GM12891 (cell line): ENCODE data around the gene GMDS.

ENCODE experiments used
- DNase-seq: peaks from one replicate; pipeline ENCODE4 v3.0.0; 2011; ENCODE audit warnings: low spot score; ENCODE audit not compliant: insufficient read length
- FAIRE-seq: peaks from 2 replicates; lab custom pipeline; 2011; peaks lifted over from hg19 to GRCh38; lab: Jason Lieb, UNC
- PAX5 ChIP-seq: IDR thresholded peaks from 2 replicates; pipeline ENCODE4 v1.6.1; 2011; ENCODE audit warnings: low read length, moderate library complexity, mild to moderate bottlenecking; ENCODE audit not compliant: insufficient read depth, severe bottlenecking
- POLR2A ChIP-seq: IDR thresholded peaks from 2 replicates; pipeline ENCODE4 v1.6.1; 2011; ENCODE audit warnings: low read depth, low read length, control low read depth
- POLR2AphosphoS5 ChIP-seq: IDR thresholded peaks from 2 replicates; pipeline ENCODE4 v1.6.1; 2011; ENCODE audit warnings: low read depth, low read length, control low read depth
- POU2F2 ChIP-seq: IDR thresholded peaks from 2 replicates; pipeline ENCODE4 v1.6.1; 2011; ENCODE audit warnings: low read depth, mild to moderate bottlenecking, control low read depth, low read length, moderate library complexity
- SPI1 ChIP-seq: IDR thresholded peaks from 2 replicates; pipeline ENCODE4 v1.6.1; 2011; ENCODE audit warnings: low read depth, low read length, control low read depth
- TAF1 ChIP-seq: IDR thresholded peaks from 2 replicates; pipeline ENCODE4 v1.6.1; 2011; ENCODE audit warnings: low read depth, low read length, control low read depth

The GMDS gene

DNA sequence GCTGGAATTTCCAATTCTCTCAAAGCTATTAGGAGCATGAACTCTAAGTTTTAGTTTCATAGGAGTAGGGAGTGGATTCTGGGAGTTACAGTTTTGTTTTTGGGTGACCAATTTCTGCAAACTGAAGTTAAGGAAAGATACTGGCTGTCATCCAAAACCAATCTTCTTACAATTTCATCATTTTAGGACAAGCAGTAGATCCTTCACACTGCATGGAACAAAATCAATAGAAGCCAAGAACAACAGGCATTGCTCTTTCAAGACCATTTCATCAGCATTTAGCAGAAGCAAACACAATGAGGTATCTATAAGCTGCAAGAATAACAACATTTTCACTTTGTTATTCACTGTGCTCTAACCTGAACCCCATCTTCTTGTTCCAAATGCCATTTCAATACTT is 173.0 kb downstream of the GMDS start:
- no peak for DNase-seq
- no peak for TF ChIP-seq PAX5
- TF ChIP-seq SPI1, result no peak
- no peak for TF ChIP-seq POLR2AphosphoS5
- no peak for TF ChIP-seq TAF1
- TF ChIP-seq POLR2A, result no peak
- TF ChIP-seq POU2F2, result no peak
- FAIRE-seq, result peak; percentile 20

DNA sequence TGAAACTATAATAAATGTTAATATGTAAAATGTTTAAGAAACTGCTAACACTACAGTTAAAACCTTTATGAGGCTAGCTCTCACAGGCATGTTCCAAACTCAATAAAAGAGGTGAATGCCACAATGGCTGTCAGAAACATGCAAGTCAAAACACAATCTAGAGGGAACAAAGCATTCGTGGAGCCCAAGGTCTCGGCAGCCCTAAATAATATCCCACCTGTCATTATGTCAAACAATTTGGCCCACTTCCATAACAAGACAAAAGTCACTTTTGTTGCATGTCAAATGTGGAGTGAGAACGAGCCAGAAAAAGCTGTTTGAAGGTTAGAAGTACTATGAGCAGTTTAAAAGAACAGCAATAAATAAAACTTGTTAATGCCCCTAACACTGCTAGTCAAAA is 181.9 kb downstream of the GMDS start:
- FAIRE-seq, result no peak
- TF ChIP-seq POLR2A (no peak), TAF1 (no peak), POLR2AphosphoS5 (no peak), SPI1 (no peak), POU2F2 (no peak), PAX5 (no peak)
- DNase-seq, result no peak

DNA sequence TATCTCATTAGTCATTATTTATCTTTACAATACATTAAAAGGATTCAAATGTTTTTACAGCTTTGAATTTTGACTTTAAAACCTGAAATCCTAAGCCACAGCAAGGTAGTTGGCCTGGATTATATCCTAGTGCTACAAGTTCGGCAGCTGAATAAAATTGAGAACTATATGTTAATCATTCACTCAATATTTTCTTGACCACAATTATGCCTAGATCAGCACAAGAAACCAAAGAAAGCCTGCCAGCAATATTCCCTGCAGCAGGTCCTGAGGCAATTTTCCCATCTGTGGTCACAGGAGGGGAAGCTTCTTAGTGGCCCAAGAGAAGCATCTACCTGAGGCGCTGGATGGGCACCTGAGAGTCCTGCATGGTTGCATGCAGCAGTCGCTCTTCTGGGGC is 183.5 kb downstream of the GMDS start:
- DNase-seq, result no peak

DNA sequence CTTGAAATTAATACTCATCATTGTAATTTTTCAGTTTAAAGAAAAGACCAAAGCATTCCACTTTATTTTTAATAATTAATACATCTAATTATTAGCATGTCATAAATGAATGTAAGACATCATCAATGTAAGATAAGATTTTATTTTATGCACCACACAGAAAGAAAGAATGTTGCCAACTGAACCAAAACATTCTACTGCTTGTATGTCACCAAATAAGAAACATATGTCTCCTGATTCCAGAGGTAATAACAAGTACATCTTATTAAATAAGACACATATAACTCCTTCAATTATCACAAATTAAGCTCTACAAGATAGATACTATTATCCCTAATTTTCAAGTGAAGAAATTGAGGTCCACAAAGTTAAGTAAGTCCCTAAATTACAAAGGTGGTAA is 189.5 kb downstream of the GMDS start:
- TF ChIP-seq SPI1, result no peak
- no peak for TF ChIP-seq POU2F2
- no peak for TF ChIP-seq PAX5
- TF ChIP-seq POLR2AphosphoS5, result no peak
- DNase-seq, result no peak
- no peak for FAIRE-seq

More for the DNA sequence above, 183.5 kb downstream of the GMDS start:
- TF ChIP-seq TAF1 (no peak), POLR2A (no peak), POLR2AphosphoS5 (no peak), PAX5 (no peak)
- FAIRE-seq, result no peak

DNA sequence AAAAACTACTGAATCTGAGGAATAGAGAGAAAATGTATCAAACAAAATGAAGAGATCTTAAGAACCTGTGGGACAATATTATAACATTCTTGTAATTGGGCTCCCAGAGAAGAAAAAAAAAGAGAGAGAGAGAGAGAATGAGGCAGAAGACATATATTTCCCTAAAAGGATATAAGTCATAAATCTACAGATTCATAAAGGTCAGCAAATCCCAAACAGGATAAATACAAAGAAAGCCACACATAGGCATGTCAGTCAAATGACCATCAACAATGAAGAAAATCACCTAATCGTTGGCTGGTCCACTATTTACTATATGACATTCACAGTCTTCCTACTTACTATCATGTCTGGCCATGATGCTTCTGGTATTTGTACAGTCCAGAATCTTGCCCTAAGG is 190.3 kb downstream of the GMDS start:
- DNase-seq (no peak), FAIRE-seq (no peak)
- TF ChIP-seq SPI1, result no peak

DNA sequence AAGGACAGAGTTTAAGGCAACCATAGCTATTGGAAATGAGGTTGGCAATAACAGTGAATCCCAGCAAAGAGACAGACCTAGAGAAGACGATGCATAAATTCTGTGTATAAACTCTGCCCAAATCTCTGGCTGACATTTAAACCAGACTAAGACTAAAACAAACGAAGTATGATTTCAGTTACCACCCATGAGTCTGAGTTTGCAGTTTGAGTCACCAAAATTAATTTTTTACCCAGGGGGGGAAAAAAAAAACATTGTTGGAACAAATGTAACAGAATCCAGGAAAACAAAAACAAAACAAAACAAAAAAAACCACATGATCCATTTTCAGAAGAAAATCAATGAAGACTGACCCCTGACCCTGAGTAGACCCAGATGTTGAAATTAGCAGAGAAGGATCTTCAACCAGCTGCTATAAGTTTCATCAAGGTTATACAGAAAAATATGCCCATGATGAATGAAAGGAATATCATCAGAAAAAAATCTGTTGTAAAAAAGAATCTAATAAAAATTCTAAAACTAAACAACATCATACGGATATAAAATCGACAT is 190.8 kb downstream of the GMDS start:
- TF ChIP-seq SPI1 (no peak), PAX5 (no peak), POU2F2 (no peak), TAF1 (no peak), POLR2AphosphoS5 (no peak), POLR2A (no peak)
- DNase-seq (no peak), FAIRE-seq (no peak)

DNA sequence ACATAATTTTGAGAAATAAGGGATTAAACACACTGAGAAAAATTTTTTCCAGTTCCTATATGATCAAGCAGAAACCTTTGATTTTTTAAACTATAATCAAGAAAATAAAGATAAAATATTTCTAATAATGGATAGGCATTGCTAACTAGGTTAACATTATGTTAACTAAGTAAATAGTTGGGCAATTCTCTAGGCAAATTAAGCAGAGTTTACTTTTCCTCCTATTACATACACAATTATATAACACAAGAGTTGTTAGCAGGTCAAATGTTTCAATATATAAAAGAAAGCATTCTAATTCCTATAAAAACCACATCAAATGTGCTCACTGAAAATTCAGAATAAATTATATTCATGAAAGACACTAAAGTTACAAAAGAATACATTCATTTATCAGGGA is 191.7 kb downstream of the GMDS start:
- FAIRE-seq (no peak), DNase-seq (no peak)
- TF ChIP-seq POLR2AphosphoS5, result no peak
- no peak for TF ChIP-seq SPI1
- no peak for TF ChIP-seq POLR2A
- TF ChIP-seq PAX5, result no peak

DNA sequence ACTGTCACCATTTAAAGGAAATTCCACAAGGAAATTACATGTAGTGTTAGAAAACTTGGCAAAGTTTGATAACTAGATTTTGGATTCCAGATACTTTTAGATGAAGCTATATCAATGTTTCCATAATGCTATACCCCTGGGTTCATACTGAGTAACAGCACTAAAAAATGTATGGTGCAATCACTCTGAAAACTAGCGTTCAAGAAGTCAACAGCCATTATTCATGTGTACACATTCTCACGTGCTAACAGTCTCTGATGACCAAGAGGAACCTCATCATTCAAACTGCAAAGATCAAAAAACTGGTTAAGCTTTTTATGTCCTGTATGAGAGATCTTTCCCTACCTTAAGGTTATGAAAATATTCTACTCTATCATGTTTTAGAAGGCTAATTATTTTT is 197.6 kb downstream of the GMDS start:
- FAIRE-seq (no peak), DNase-seq (no peak)
- TF ChIP-seq POLR2A, result no peak
- TF ChIP-seq POLR2AphosphoS5, result no peak
- no peak for TF ChIP-seq POU2F2
- no peak for TF ChIP-seq TAF1
- no peak for TF ChIP-seq SPI1

DNA sequence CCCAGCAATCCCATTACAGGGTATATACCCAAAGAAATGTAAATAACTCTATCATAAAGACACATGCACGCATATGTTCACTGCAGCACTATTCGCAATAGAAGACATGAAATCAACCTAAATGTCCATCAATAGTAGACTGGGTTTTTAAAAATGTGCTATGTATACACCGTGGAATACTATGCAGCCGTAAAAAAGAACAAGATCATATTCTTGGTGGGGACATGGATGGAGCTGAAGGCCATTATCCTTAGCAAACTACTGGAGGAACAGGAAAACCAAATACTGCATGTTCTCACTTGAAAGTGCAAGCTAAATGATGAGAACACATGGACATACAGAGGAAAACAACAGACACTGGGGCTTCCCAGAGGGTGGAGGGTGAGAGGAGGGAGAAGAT is 201.2 kb downstream of the GMDS start:
- no peak for TF ChIP-seq TAF1
- no peak for TF ChIP-seq POU2F2
- FAIRE-seq, result peak; percentile 41

DNA sequence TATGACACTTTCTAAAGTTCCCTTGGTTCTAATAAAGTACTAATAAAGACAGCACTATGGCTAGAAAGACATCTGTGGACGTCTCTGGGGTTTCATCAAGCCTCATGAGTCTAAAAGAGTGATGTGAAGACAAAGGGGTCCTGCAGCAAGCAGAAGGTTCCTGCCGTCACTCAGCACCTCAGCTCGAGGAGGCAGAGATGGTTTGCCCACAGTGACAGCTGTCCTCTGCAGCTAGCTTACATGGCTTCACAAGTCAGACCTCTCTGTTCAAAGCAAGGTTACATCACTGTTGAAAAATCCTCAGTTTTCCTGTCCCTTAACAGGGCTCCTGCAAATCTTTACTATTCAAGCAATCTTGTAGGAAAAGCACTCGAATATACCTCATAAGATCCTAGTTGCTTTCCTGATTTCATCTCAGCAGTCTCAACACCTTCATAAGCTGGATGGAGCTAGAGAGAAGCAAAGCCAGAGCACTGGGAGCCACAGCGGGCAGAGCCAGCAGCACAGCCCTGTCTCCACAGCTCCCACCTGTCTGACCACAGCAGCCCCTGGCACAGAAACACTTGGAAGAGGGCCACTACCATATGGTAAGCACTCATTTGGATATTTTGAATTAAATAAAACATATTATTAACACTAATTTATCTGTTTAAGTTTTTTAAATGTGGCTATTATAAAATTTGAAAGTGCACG is 202.3 kb downstream of the GMDS start:
- no peak for TF ChIP-seq PAX5
- TF ChIP-seq POLR2AphosphoS5, result no peak
- TF ChIP-seq TAF1, result no peak
- no peak for TF ChIP-seq SPI1
- no peak for TF ChIP-seq POLR2A
- no peak for TF ChIP-seq POU2F2
- FAIRE-seq, result no peak

More for the DNA sequence above, 201.2 kb downstream of the GMDS start:
- DNase-seq, result no peak

DNA sequence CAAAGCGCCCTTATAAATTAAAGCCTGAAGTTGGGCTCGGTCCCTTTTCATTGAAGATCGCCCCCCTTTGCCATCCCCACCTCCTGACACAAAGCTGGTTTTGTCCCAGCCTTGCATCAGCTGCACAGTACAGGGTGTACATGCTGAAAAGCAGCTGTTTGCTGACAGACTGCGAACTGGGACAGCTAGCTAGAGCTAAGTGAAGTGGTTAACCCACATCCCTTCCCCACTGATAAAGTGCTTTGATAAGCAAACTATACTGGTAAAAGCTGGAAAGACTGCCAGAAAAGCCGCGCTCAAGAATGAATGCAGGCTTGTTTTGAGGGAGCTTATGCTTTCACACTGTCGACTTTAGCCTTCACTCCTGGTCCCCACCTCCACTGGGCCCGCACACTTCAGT is 207.3 kb downstream of the GMDS start:
- TF ChIP-seq POLR2A (no peak), POU2F2 (no peak), SPI1 (no peak), POLR2AphosphoS5 (no peak), TAF1 (no peak), PAX5 (no peak)
- no peak for DNase-seq
- no peak for FAIRE-seq

More for the DNA sequence above, 202.3 kb downstream of the GMDS start:
- no peak for DNase-seq
